ENCODE results near the gene MCM3.

DNA sequence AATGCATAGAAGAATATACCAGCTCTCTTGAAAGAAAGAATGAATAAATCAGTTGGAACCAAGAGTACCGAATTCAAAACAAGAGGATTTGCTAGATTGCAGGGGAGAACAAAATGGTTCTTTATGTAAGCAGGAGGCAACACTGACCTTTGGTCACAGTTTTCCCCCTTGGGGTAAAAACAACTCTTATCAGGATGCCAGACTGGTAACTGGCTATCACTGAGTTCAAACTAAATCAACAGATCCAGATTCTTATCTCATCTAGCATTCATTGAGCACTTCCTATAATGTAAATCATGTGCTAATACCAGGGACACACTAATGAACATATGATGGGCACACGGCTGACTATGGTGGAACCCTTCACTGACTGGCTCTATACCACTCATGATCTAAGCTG is 35.5 kb downstream of the MCM3 start:
- TF ChIP-seq, protein P1, sequence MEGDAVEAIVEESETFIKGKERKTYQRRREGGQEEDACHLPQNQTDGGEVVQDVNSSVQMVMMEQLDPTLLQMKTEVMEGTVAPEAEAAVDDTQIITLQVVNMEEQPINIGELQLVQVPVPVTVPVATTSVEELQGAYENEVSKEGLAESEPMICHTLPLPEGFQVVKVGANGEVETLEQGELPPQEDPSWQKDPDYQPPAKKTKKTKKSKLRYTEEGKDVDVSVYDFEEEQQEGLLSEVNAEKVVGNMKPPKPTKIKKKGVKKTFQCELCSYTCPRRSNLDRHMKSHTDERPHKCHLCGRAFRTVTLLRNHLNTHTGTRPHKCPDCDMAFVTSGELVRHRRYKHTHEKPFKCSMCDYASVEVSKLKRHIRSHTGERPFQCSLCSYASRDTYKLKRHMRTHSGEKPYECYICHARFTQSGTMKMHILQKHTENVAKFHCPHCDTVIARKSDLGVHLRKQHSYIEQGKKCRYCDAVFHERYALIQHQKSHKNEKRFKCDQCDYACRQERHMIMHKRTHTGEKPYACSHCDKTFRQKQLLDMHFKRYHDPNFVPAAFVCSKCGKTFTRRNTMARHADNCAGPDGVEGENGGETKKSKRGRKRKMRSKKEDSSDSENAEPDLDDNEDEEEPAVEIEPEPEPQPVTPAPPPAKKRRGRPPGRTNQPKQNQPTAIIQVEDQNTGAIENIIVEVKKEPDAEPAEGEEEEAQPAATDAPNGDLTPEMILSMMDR (IDR thresholded peaks at IDR 0.05) = no peak
- TF ChIP-seq POLR2A (IDR thresholded peaks at IDR 0.05) = no peak

All from testis (tissue), 2 donors.